GM10847 (cell line): ENCODE results near the gene CTNNAL1.

Experiments
- POLR2A ChIP-seq: IDR thresholded peaks from 2 replicates; pipeline ENCODE4 v1.6.1; 2011; ENCODE audit not compliant: insufficient read length; ENCODE audit errors: extremely low read depth

The CTNNAL1 gene

GRCh38 chr9:108924466-108924865 is 88.8 kb downstream of the CTNNAL1 start:
- TF ChIP-seq POLR2A: no peak

- TF ChIP-seq POLR2A: no peak
These were observed 92.1 kb downstream of the CTNNAL1 start for GRCh38 chr9:108921200-108921599.

GRCh38 chr9:108919517-108919916 is 93.8 kb downstream of the CTNNAL1 start:
- no peak for TF ChIP-seq POLR2A

- no peak for TF ChIP-seq POLR2A
These were observed 99.9 kb downstream of the CTNNAL1 start for GRCh38 chr9:108913391-108913790.

GRCh38 chr9:108911820-108912219 is 101.5 kb downstream of the CTNNAL1 start:
- no peak for TF ChIP-seq POLR2A

GRCh38 chr9:108910914-108911313 is 102.4 kb downstream of the CTNNAL1 start:
- no peak for TF ChIP-seq POLR2A

GRCh38 chr9:108910402-108910801 is 102.9 kb downstream of the CTNNAL1 start:
- TF ChIP-seq POLR2A: no peak

GRCh38 chr9:108905494-108905893 is 107.8 kb downstream of the CTNNAL1 start:
- TF ChIP-seq POLR2A: no peak

GRCh38 chr9:108904161-108904560 is 109.1 kb downstream of the CTNNAL1 start:
- no peak for TF ChIP-seq POLR2A

- no peak for TF ChIP-seq POLR2A
These were observed 109.7 kb downstream of the CTNNAL1 start for GRCh38 chr9:108903420-108904103.

GRCh38 chr9:108900176-108900575 is 113.1 kb downstream of the CTNNAL1 start:
- TF ChIP-seq POLR2A: no peak

- TF ChIP-seq POLR2A: no peak
These were observed 115.8 kb downstream of the CTNNAL1 start for GRCh38 chr9:108897324-108898096.

- no peak for TF ChIP-seq POLR2A
These were observed 118.9 kb downstream of the CTNNAL1 start for GRCh38 chr9:108894225-108894997.
